ENCODE measurements around the gene PCDHB2.
"Not testable (repeated sequence)": the region's sequence is repeated elsewhere in the genome, so short reads cannot be mapped to it uniquely, and the experiment has no call there.

PCDHB2 gene

DNA sequence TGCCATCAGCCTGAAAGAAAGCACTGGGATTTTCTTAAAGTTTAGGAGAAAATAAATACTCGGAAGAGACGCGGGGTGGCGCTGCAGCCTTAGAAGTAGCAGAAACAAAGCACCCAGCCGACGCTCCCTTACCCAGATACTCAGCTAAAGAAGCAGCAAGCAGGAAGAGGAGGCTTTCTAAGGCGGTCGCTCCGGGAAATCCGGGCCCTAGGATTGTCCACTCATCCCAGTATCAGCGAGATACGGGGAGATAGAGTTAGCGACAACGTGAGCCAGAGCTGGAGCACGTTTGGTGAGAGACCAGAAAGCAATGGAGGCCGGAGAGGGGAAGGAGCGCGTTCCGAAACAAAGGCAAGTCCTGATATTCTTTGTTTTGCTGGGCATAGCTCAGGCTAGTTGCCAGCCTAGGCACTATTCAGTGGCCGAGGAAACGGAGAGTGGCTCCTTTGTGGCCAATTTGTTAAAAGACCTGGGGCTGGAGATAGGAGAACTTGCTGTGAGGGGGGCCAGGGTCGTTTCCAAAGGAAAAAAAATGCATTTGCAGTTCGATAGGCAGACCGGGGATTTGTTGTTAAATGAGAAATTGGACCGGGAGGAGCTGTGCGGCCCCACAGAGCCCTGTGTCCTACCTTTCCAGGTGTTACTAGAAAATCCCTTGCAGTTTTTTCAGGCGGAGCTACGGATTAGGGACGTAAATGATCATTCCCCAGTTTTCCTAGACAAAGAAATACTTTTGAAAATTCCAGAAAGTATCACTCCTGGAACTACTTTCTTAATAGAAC, at the start of gene PCDHB2:
Gene PCDHB2, plus strand, starts transcription at position 135 of the 782 bp plus-strand sequence. Its CDS starts 176 bp downstream, at position 311.
- in situ Hi-C loops (cut with MboI; ENCODE audit: low sequenced_read_pairs): no loop called here

DNA sequence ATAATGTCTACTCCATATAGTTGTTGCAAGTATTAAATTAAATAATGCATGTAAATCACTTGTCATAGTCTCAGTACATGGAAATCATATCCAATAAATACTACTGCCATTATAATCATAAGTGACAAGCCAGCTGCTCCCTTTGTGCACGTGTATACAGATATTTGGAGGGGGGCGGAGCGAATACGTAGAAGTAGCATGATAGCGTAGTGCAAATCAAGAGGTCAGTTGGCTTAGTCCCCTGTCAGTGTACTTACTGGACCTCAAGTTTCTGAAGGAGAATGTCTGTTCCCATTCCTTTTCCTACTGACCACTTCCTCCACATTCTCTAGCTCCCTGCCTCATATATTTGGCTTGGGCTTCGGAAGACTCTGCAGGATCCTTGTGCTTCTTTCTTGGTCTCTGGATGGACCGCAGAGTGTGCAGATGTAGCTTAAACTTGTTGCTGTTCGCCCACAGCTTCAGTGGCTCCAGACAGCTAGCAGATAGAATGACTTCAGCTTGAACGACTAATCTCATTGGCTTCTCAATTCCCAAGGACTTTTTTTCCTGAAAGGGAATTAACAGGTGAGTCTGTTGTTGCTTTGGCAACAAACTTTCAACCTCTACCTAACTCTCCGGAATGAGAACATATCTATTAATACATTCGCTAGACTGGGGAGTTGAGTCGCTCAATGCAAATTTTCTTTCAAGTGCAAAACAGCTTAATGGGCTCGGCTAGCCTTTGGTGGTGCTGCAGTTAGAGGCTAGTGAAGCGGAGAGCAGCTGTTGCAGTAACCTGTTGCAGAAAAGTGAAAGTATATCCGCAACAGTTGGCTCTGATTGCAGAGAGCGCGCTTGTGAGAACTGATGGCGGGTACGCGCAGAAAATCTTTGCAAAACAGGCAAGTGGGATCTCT, 43.5 kb upstream of the PCDHB2 start, which contains the start of gene PCDHB1:
Gene PCDHB1, plus strand, starts transcription at position 753 of the 899 bp plus-strand sequence. Its CDS starts 97 bp downstream, at position 850.
- in situ Hi-C loops (cut with MboI; ENCODE audit: low sequenced_read_pairs): no loop called here

DNA sequence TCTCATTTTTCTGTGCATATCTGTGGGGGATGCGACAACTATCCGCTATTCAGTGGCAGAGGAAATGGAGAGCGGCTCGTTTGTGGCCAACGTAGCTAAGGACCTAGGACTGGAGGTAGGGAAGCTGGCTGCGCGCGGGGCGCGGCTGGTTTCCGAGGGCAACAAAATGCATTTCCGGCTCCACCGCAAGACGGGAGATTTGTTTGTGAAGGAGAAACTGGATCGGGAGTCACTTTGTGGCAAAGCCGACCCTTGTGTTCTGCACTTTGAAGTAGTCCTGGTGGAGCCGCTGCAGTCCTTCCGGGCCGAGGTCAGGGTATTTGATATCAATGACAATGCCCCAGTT, 42.9 kb upstream of the PCDHB2 start:
- in situ Hi-C loops (cut with MboI; ENCODE audit: low sequenced_read_pairs): no loop called here

DNA sequence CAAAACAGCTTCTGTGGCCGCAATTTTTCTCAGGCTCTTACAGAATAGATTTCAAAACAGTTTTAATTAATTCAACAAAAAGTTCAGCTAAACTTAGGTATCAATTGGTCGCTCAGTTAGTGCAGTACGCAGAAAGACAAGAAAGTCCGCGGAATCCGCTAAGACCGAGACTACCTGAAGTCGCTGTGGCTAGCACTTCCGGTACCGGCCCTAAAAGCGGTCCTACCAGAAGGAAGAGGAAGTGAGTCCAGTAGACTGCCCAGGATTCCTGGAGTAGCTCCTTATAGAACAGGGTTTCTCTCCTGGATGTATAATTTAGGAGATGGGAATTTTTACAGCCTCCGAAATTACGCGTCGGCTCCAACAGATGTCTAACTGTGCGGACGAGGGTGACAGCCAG, 16.6 kb upstream of the PCDHB2 start:
- in situ Hi-C loops (cut with MboI; ENCODE audit: low sequenced_read_pairs): no loop called here

GRCh38 chr5:141082228-141082627, 12.2 kb upstream of the PCDHB2 start:
- in situ Hi-C loops (cut with MboI; ENCODE audit: low sequenced_read_pairs): no loop called here

DNA sequence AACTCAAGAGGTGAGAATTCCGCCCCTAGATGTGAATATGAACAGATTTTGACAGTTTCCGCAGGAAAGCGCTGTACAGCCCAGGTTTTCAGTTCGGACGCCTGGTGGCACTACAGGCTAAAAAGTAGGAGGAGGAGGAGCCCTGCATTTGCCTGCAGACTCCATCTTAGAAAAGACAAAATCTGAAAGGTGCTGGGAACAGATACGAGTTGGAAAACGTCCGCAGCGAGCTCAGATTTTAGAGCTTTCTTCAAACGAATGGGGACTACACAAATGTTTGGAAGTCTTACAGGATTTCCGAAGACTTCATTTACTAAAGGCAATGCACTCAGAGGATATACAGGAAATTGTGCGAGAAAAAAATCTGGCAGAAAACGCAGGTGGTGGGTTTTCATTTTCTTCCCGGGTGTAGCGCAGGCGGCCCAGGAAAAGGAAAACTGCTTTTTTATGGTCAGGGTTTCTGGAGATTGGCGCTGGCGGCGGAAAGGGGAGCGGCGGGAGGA, 9.9 kb upstream of the PCDHB2 start:
- in situ Hi-C loops (cut with MboI; ENCODE audit: low sequenced_read_pairs): no loop called here

GRCh38 chr5:141095263-141095641, 837 bp downstream of the PCDHB2 start:
- in situ Hi-C loops (cut with MboI; ENCODE audit: low sequenced_read_pairs): no loop called here

GRCh38 chr5:141096181-141096580, 1.8 kb downstream of the PCDHB2 start:
- in situ Hi-C loops (cut with MboI; ENCODE audit: low sequenced_read_pairs): not testable (repeated sequence)

DNA sequence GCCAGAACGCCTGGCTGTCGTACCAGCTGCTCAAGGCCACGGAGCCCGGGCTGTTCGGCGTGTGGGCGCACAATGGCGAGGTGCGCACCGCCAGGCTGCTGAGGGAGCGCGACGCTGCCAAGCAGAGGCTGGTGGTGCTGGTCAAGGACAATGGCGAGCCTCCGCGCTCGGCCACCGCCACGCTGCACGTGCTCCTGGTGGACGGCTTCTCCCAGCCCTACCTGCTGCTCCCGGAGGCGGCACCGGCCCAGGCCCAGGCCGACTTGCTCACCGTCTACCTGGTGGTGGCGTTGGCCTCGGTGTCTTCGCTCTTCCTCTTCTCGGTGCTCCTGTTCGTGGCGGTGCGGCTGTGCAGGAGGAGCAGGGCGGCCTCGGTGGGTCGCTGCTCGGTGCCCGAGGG, 2.2 kb downstream of the PCDHB2 start:
- in situ Hi-C loops (cut with MboI; ENCODE audit: low sequenced_read_pairs): not testable (repeated sequence)

DNA sequence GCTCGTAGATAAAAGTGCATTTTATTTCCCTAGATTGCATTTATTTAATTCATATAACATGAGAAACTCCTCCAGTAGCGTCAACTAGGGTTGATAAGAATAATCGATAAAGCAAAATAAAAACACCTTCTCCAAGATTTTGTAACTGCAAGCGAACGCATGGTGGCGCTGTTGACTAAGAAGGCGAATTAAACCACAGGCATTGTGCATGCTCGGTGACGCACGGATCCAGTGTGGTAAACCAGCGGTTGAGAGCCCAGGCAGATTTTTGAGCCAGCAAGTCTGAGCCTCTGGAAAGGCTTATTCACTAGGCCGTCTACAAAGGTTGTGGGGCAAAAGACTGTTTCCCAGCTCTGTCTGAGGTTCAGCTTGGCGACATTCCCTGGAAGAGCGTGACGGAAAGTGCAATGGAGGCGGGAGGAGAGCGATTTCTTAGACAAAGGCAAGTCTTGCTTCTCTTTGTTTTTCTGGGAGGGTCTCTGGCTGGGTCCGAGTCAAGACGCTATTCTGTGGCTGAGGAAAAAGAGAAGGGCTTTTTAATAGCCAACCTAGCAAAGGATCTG, 5.9 kb downstream of the PCDHB2 start, which contains the start of gene PCDHB3:
Gene PCDHB3, plus strand, starts transcription at position 231 of the 563 bp plus-strand sequence. Its CDS starts 177 bp downstream, at position 408.
- in situ Hi-C loops (cut with MboI; ENCODE audit: low sequenced_read_pairs): no loop called here

GRCh38 chr5:141101059-141101458, 6.6 kb downstream of the PCDHB2 start:
- in situ Hi-C loops (cut with MboI; ENCODE audit: low sequenced_read_pairs): no loop called here

DNA sequence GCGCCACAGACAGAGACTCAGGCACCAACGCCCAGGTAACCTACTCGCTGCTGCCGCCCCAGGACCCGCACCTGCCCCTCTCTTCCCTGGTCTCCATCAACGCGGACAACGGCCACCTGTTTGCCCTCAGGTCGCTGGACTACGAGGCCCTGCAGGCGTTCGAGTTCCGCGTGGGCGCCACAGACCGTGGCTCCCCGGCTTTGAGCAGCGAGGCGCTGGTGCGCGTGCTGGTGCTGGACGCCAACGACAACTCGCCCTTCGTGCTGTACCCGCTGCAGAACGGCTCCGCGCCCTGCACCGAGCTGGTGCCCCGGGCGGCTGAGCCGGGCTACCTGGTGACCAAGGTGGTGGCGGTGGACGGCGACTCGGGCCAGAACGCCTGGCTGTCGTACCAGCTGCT, 7.7 kb downstream of the PCDHB2 start:
- in situ Hi-C loops (cut with MboI; ENCODE audit: low sequenced_read_pairs): not testable (repeated sequence)

GRCh38 chr5:141102471-141102870, 8.1 kb downstream of the PCDHB2 start:
- in situ Hi-C loops (cut with MboI; ENCODE audit: low sequenced_read_pairs): not testable (repeated sequence)

GRCh38 chr5:141105350-141105749, 10.9 kb downstream of the PCDHB2 start:
- in situ Hi-C loops (cut with MboI; ENCODE audit: low sequenced_read_pairs): no loop called here

- in situ Hi-C loops (cut with MboI; ENCODE audit: low sequenced_read_pairs): no loop called here
Observed at GRCh38 chr5:141119250-141119649, 24.8 kb downstream of the PCDHB2 start.

DNA sequence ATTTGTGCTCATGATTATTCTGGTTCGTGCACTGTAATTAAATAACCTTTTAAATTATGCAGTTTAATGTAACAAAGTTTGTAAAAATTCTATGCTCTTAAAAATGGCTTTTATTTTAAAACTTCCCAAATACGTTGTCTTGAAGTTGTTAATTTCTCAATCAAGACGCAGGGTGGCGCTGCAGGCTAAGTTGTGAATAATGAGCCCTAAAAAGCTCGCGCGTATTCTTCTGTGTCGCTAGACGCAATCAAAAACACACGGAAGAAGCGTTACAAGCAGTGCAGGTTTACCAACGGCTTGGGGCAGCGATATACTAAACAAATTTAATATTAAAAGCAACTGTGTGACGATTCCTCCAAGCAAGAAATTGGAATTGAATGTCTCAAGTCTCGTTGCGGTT, 27.1 kb downstream of the PCDHB2 start, which contains the start of gene PCDHB4:
Gene PCDHB4, plus strand, starts transcription at position 256 of the 400 bp plus-strand sequence. CDS start 181 bp downstream, outside the sequence.
- in situ Hi-C loops (cut with MboI; ENCODE audit: low sequenced_read_pairs): no loop called here

DNA sequence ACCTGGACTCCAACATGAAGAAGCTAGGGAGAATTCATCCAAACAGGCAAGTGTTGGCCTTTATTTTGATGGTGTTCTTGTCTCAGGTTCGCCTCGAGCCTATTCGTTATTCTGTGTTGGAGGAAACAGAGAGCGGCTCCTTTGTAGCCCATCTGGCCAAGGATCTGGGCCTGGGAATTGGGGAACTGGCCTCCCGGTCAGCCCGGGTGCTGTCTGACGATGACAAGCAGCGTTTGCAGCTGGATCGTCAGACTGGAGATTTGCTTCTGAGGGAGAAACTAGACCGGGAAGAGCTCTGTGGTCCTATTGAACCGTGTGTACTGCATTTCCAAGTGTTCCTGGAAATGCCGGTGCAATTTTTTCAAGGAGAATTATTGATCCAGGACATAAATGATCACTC, 27.6 kb downstream of the PCDHB2 start:
- in situ Hi-C loops (cut with MboI; ENCODE audit: low sequenced_read_pairs): no loop called here

- in situ Hi-C loops (cut with MboI; ENCODE audit: low sequenced_read_pairs): not testable (repeated sequence)
Observed at GRCh38 chr5:141123396-141124135, 29.2 kb downstream of the PCDHB2 start.

DNA sequence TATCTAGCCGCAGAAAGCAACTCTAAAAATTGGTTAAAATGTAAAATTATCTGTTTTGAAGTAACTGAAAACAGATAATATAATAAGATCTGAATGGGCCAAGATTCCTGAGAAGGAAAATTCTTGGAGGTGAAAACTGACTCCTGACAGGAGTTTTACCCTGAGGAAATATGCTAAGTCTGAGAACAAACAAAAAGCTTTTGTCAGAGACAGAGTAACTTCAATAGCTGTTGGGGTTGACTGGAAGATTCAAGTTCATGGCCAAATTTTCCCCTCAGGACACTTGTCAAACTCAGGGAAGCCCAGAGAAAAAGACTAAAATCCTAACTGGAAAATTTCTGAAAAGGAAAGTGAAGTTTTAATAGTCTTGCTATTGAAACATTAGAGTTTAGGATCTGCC, 32.9 kb downstream of the PCDHB2 start:
- in situ Hi-C loops (cut with MboI; ENCODE audit: low sequenced_read_pairs): no loop called here

DNA sequence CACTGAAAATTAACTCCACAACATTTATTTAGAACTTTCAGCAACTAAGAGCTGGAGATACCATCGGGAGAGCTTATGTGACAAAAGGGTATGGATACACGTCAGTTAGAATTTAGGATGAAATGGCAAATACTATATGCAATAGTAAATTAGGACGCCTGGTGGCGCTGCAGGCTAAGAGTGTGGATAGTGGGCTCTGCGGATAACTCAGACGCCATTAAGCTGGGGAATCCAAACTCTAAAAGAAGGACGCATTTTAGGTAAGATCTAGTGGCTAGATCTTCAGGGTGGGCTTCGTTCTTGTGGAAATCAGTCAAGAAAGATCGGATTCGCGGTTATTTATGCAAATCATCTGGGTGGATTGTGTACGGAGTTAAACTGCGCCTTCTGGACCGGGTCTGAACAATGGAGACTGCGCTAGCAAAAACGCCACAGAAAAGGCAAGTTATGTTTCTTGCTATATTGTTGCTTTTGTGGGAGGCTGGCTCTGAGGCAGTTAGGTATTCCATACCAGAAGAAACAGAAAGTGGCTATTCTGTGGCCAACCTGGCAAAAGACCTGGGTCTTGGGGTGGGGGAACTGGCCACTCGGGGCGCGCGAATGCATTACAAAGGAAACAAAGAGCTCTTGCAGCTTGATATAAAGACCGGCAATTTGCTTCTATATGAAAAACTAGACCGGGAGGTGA, 40.8 kb downstream of the PCDHB2 start, which contains the start of gene PCDHB5:
Gene PCDHB5, plus strand, starts transcription at position 177 of the 688 bp plus-strand sequence. Its CDS starts 229 bp downstream, at position 406.
- in situ Hi-C loops (cut with MboI; ENCODE audit: low sequenced_read_pairs): no loop called here
